Naive B cell (primary cell): ENCODE measurements around the gene MSRB2. TPM values are rescaled to one million over a fixed set of nuclear protein-coding genes. Genes with fewer than 3 reads are reported as not detected.
A peak's percentile ranks its signal among the peaks of the same experiment; 100 is the strongest.

Experiments used
- ATAC-seq, 2 donors: fragments of 150-1000 bp; cut with Tn5 transposase; 2 replicates each; pipeline ENCODE4 v1.10.0; 2021; ENCODE audit warnings: low read depth in 2 of 2, mild to moderate bottlenecking in 2 of 2, moderate library complexity in 2 of 2
- DNase-seq: peaks from one replicate; pipeline ENCODE4 v3.0.0; 2022
- H3K27ac Mint-ChIP-seq, 6 donors: one replicate each; pipeline ENCODE4 v1.8.0; 2020 to 2022; ENCODE audit warnings: mild to moderate bottlenecking in 6 of 6, mixed read lengths in 6 of 6, moderate library complexity in 5 of 6, inconsistent platforms in 2 of 6
- H3K27me3 Mint-ChIP-seq, 3 donors: one replicate each; pipeline ENCODE4 v1.8.0; 2021 to 2022; ENCODE audit warnings: mixed read lengths in 3 of 3, mild to moderate bottlenecking in 1 of 3
- H3K36me3 Mint-ChIP-seq, 2 donors: one replicate each; pipeline ENCODE4 v1.8.0; 2020 to 2022; ENCODE audit warnings: mixed read lengths in 2 of 2, inconsistent platforms in 1 of 2, mild to moderate bottlenecking in 1 of 2
- H3K4me1 Mint-ChIP-seq, 3 donors: one replicate each; pipeline ENCODE4 v1.8.0; 2020 to 2022; ENCODE audit warnings: mixed read lengths in 3 of 3, inconsistent platforms in 1 of 3, mild to moderate bottlenecking in 1 of 3, moderate library complexity in 1 of 3
- H3K4me3 Mint-ChIP-seq, 8 donors: one replicate each; pipeline ENCODE4 v1.8.0; 2020 to 2022; ENCODE audit warnings: mild to moderate bottlenecking in 8 of 8, mixed read lengths in 8 of 8, moderate library complexity in 8 of 8, inconsistent platforms in 2 of 8
- H3K9me3 Mint-ChIP-seq, 7 donors: one replicate each; pipeline ENCODE4 v1.8.0; 2020 to 2022; ENCODE audit warnings: mixed read lengths in 7 of 7, mild to moderate bottlenecking in 5 of 7, inconsistent platforms in 2 of 7, moderate library complexity in 1 of 7
- polyA plus RNA-seq, 6 donors: library from polyadenylated mRNA; unstranded; fragments of 300-500 nt; fragmentation: Illumina TruSeq; gene quantifications; one replicate each; pipeline ENCODE4 v1.2.3, GENCODE V29; 2021; ENCODE audit warnings: low read depth in 6 of 6

The MSRB2 gene
- polyA plus RNA-seq, 6 donors from 2014 or later, result 2.2 to 5.3 (median 3.1) TPM

DNA sequence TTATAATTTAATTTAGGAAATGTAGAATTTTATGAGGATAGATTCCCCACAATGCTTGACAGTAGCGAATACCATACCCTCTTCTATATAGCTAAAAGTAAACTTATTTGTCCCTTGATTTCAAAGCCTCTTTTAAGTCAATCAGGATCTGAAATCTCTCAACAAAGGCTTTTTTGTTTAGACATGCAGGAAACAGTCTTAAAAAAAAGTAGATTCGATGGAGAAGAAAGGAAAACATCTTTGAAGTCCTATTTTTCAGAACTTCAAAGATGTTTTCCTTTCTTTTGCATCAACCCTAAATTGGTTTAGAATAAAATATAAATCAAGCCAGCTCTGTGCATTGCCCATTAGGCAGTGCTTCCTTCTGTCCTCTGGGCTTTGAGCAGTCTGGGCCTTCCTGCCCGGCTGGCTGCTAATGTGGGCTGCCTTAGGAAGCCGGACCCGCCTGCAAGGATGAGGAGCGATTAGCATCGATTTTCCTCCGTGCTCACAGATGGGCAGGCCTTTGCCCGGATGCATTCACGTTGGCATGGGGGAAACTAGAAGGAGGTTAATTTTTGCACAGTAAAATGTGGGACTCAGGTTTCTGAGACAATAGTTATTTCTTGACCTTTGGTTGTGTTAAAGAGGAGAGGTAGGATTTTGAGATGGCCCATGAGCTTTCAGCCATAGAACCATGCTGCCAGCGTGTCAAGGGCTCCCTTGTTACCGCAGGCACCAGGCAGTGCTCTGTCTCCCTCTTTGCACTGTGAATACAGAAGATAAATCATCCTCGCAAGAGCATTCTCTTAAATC is 15.5 kb downstream of the MSRB2 start:
- Mint-ChIP-seq H3K9me3 (no peaks in the 10 kb centered on the region), H3K27me3 (no peaks in the 10 kb centered on the region), H3K36me3 (peaks cover 11 to 23% of the 10 kb centered on the region in 2 donors), H3K4me3 (no peak overlapping the region), H3K27ac (peak overlapping the region in 1 of 6 donors; percentile 37), H3K4me1 (no peaks in the 10 kb centered on the region)
- ATAC-seq, result no peak
- DNase-seq, result no peak

- Mint-ChIP-seq H3K36me3 (peaks cover 11 to 21% of the 10 kb centered on the region in 2 donors), H3K27me3 (no peaks in the 10 kb centered on the region), H3K9me3 (no peaks in the 10 kb centered on the region), H3K27ac (no peak overlapping the region), H3K4me1 (no peaks in the 10 kb centered on the region), H3K4me3 (no peak overlapping the region)
- no peak for DNase-seq
- no peak for ATAC-seq
Observed at GRCh38 chr10:23111517-23112286, 16.3 kb downstream of the MSRB2 start.

- Mint-ChIP-seq H3K4me1 (no peaks in the 10 kb centered on the region), H3K9me3 (no peaks in the 10 kb centered on the region), H3K4me3 (no peak overlapping the region), H3K27ac (peak overlapping the region in 1 of 6 donors; percentile 16), H3K27me3 (no peaks in the 10 kb centered on the region), H3K36me3 (peaks cover 8 to 10% of the 10 kb centered on the region in 2 donors)
- DNase-seq (no peak), ATAC-seq (no peak)
Observed at GRCh38 chr10:23114228-23114850, 19.0 kb downstream of the MSRB2 start.

- H3K4me1 Mint-ChIP-seq, result no peaks in the 10 kb centered on the region
- ATAC-seq, result no peak
- H3K36me3 Mint-ChIP-seq, result peaks cover 15 to 16% of the 10 kb centered on the region in 2 donors
- H3K27ac Mint-ChIP-seq, result no peak overlapping the region
- no peaks in the 10 kb centered on the region for H3K9me3 Mint-ChIP-seq
- no peak for DNase-seq
- H3K27me3 Mint-ChIP-seq, result no peaks in the 10 kb centered on the region
- no peak overlapping the region for H3K4me3 Mint-ChIP-seq
Observed at GRCh38 chr10:23116486-23117205, 21.3 kb downstream of the MSRB2 start.

DNA sequence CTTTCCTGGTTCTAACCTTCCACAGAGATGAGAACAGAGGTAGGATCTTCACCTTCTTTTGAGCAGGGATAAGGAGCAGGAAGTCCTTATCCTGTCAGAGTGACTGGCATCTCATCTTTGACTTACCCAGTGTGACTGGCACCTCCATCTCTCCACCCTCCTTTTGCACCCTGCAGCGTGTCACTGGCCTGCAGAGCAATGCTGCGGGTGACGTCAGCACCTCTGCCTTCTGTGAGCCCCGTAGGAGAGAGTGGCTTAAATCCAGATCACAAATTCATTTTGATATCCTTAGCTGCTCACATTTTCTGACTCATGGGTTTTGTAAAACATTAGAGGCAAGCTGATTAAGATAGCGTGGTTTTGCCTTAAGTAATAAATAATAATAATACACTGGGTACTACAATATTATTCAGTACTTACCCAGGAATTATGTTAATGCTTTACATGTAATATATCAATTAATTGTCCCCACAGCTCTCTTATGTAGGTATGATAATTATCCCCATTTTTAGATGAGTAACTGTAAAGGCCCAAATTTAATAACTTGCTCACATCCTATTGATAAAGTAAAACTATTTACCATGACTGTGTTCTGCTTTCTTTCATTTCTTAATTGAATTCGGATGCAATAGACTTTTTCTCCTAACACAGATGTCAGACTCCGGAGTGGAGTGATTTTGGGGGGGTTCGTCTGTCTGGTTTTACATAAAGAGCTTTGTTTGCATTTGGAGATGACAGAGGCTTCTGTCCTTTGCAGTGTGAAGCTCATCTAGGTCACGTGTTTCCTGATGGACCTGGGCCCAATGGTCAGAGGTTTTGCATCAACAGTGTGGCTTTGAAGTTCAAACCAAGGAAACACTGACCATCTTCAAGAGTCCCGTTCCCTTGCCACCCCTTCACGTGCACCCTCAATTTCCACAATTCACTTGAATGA is 24.9 kb downstream of the MSRB2 start:
- Mint-ChIP-seq H3K4me1 (no peaks in the 10 kb centered on the region), H3K36me3 (peaks cover 10 to 13% of the 10 kb centered on the region in 2 donors), H3K27ac (no peak overlapping the region), H3K4me3 (no peak overlapping the region), H3K9me3 (no peaks in the 10 kb centered on the region), H3K27me3 (no peaks in the 10 kb centered on the region)
- ATAC-seq (no peak), DNase-seq (no peak)

DNA sequence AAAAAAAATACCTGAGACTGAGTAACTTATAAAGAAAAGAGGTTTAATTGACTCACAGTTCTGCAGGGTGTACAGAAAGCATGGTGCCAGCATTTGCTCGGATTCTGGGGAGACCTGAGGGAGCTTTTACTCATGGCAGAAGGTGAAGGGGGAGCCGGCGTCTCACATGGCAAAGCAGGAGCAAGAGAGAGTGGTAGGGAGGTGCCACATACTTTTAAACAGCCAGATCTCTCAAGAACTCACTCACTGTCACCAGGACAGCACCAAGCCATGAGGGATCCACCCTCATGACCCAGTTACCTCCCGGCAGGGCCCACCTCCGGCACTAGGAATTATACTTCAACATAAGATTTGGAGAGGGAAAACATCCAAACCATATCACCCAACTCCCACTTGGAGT is 25.8 kb downstream of the MSRB2 start:
- peaks cover 0 to 1% (median 0%) of the 10 kb centered on the region in 7 donors for H3K9me3 Mint-ChIP-seq
- ATAC-seq (no peak), DNase-seq (no peak)
- H3K27ac Mint-ChIP-seq, result no peak overlapping the region
- no peaks in the 10 kb centered on the region for H3K4me1 Mint-ChIP-seq
- H3K27me3 Mint-ChIP-seq, result no peaks in the 10 kb centered on the region
- H3K4me3 Mint-ChIP-seq, result no peak overlapping the region
- H3K36me3 Mint-ChIP-seq, result peaks cover 8 to 12% of the 10 kb centered on the region in 2 donors

- H3K36me3 Mint-ChIP-seq, result peaks cover 0 to 4% of the 10 kb centered on the region in 2 donors
Observed at GRCh38 chr10:23136462-23136861, 41.1 kb downstream of the MSRB2 start.

GRCh38 chr10:23139677-23140076 is 44.3 kb downstream of the MSRB2 start:
- DNase-seq (no peak), ATAC-seq (no peak)
- H3K27me3 Mint-ChIP-seq, result peaks cover 15 to 29% (median 17%) of the 10 kb centered on the region in 3 donors
- no peak overlapping the region for H3K27ac Mint-ChIP-seq
- peaks cover 0 to 4% of the 10 kb centered on the region in 2 donors for H3K36me3 Mint-ChIP-seq
- no peaks in the 10 kb centered on the region for H3K4me1 Mint-ChIP-seq
- peak overlapping the region in 1 of 8 donors; percentile 38 for H3K4me3 Mint-ChIP-seq
- peaks cover 0 to 9% (median 5%) of the 10 kb centered on the region in 7 donors for H3K9me3 Mint-ChIP-seq

More at GRCh38 chr10:23136462-23136861, 41.1 kb downstream of the MSRB2 start:
- Mint-ChIP-seq H3K4me3 (no peak overlapping the region), H3K27ac (no peak overlapping the region), H3K4me1 (no peaks in the 10 kb centered on the region), H3K9me3 (peaks cover 0 to 15% (median 9%) of the 10 kb centered on the region in 7 donors), H3K27me3 (peaks cover 17 to 29% (median 21%) of the 10 kb centered on the region in 3 donors)
- DNase-seq (no peak), ATAC-seq (no peak)

- H3K4me3 Mint-ChIP-seq, result no peak overlapping the region
- peaks cover 13 to 26% (median 15%) of the 10 kb centered on the region in 3 donors for H3K27me3 Mint-ChIP-seq
- DNase-seq (no peak), ATAC-seq (no peak)
- no peak overlapping the region for H3K27ac Mint-ChIP-seq
- H3K4me1 Mint-ChIP-seq, result no peaks in the 10 kb centered on the region
- H3K9me3 Mint-ChIP-seq, result peaks cover 0 to 8% (median 1%) of the 10 kb centered on the region in 7 donors
- H3K36me3 Mint-ChIP-seq, result no peaks in the 10 kb centered on the region
Observed at GRCh38 chr10:23141995-23142394, 46.6 kb downstream of the MSRB2 start.

DNA sequence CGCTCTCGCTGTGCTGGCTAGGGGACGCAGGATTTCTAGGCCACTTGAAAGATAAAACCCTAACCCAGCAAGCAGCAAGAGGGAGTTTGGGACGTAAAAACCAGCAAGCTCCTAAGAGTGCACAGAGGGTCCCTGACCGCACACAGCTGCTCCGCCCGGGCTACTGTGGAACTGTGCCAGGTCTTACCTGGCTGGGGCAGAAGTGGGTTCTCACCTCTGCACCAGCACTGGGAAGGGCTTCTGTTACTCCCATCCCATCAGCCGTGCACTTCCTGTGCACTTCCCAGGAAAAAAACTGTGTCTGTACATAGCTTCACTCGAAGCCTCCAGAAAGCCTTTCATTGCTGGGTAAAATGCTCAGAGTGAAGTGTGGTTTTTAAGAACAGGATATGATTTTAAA is 50.9 kb downstream of the MSRB2 start:
- Mint-ChIP-seq H3K27me3 (peaks cover 0 to 17% (median 6%) of the 10 kb centered on the region in 3 donors), H3K9me3 (peaks cover 0 to 5% (median 0%) of the 10 kb centered on the region in 7 donors), H3K4me1 (no peaks in the 10 kb centered on the region), H3K36me3 (no peaks in the 10 kb centered on the region), H3K27ac (no peak overlapping the region), H3K4me3 (no peak overlapping the region)
- ATAC-seq (no peak), DNase-seq (no peak)

DNA sequence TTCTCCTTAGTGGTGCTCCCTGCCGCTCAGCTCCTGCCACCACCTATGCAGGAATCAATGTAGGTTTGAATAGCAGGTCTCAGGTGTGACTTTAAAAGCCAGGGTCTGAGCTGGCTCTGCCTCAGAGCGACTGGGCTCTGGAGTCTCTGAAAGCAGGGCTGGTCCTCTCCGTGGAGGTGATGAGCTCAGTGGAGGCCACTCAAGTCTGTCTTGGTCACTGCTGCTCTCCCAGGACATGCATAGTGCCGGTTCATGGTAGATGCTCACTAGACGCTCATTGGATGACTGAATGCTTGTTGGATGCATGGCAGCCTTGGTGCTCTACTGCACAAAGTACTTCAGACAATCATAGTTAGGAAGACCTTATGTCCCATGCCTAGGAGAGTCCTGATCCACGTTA is 51.7 kb downstream of the MSRB2 start:
- DNase-seq, result no peak
- H3K36me3 Mint-ChIP-seq, result no peaks in the 10 kb centered on the region
- H3K27me3 Mint-ChIP-seq, result peaks cover 0 to 18% (median 6%) of the 10 kb centered on the region in 3 donors
- H3K9me3 Mint-ChIP-seq, result no peaks in the 10 kb centered on the region
- no peaks in the 10 kb centered on the region for H3K4me1 Mint-ChIP-seq
- no peak for ATAC-seq
- H3K4me3 Mint-ChIP-seq, result no peak overlapping the region
- H3K27ac Mint-ChIP-seq, result no peak overlapping the region

GRCh38 chr10:23148214-23148613 is 52.8 kb downstream of the MSRB2 start:
- peaks cover 0 to 18% (median 6%) of the 10 kb centered on the region in 3 donors for H3K27me3 Mint-ChIP-seq
- ATAC-seq (no peak), DNase-seq (no peak)
- H3K36me3 Mint-ChIP-seq, result no peaks in the 10 kb centered on the region
- no peak overlapping the region for H3K4me3 Mint-ChIP-seq
- H3K4me1 Mint-ChIP-seq, result no peaks in the 10 kb centered on the region
- no peaks in the 10 kb centered on the region for H3K9me3 Mint-ChIP-seq
- no peak overlapping the region for H3K27ac Mint-ChIP-seq
